HUDEP-2 (cell line): ENCODE results near the gene PRKN.

Experiments used
- DNase-seq, 76 experiments: peaks; one replicate each; lab custom pipeline; 2025; ENCODE audit not compliant: unreplicated experiment in 76 of 76; lab: John Stamatoyannopoulos, UW

PRKN gene

GRCh38 chr6:161394437-161394836 is 1333.1 kb downstream of the PRKN start:
- DNase-seq, result no peak

- peak in 51 of 76 experiments; percentile 8 to 81 (median 53) for DNase-seq
Observed at GRCh38 chr6:161393839-161394364, 1333.7 kb downstream of the PRKN start.

- no peak for DNase-seq
Observed at GRCh38 chr6:161393292-161393691, 1334.3 kb downstream of the PRKN start.

DNA sequence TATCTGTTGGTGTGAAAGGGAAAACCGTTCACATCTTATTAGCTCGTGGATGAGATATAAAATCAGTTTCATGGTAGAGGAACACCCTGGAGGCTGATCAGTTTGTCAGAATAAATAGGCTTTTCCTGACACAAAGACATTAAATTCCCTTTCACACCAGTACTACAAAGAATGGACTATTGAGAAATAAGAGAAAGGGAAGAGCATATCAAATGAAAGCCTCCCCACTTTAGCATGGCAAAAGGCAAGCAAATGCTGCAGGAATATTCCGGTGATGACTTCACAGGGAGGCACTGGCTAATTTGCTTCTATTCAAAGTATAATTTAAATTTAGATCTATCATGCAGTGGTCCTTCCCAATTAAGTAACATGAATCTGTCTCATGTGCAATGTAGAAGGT is 1337.8 kb downstream of the PRKN start:
- no peak for DNase-seq

DNA sequence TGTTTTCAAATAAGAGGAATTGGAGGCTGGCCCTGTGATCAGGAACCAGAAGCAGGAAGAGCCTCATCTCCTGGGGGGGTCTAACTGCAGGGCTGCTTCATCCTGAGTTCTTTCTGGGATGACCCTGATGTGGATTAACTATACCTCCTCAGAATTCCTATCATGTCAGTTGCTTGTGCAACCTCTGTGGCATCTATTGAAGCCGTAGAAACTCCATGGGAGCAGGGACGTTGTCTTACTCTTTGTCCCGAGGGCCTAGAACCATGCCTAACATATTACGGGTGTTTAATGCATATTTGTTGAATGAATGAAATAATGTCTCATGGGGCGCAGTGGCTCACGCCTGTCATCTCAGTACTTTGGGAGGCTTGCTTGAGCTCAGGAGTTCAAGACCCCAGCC is 1343.6 kb downstream of the PRKN start:
- DNase-seq, result no peak

DNA sequence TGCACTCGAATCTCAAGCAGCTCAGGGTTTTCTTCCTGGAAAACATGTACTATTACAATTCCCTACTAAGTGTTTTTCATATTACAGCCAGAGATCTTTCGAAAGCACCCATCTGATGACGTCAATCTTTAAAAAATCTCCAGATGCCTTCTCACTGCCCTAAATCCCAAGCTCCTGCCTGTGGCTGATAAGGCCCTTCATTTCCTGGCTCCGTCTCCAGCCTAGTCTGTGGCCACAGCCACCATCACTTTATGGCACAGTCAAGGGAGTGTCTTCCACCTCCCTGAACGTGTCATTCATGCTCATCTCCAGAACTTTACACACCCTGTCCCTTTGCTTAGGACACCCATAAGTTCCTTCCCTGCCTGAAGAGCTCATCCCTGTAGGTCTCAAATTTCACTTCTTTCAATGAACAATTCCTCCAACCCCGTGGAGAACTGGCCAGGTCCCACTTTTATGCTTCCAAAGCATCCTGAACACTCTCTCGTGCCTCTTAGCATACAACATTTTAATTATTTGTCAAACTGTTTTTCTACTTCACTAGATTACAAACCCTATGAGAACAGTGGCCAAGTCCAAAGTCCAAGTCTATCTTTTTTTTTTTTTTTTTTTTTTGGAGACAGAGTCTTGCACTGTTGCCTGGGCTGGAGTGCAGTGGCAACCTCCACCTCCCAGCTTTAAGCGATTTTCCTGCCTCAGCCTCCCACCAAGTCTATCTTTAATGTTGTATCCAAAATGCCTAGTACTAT is 1347.6 kb downstream of the PRKN start:
- peak in 1 of 76 experiments; percentile 17 for DNase-seq

DNA sequence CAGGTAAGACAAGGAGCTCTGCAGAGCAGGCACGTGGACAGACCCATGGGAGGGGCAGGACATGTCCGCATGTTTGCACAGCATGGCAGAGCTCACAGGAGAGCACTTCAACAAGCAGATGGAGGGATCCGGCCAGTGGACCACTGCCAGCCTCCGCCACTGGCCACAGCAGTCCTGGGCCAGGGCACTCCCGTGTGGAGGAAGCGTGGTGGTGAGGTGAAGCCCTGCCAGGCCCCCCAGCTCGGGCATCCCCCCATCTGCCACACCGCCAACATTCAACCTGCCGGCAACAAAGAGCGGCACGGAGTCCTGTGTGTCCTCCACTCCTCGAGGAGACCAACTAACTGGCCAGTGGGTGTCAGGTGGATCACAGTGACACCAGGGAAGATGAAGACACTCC is 1349.5 kb downstream of the PRKN start:
- DNase-seq, result no peak

- no peak for DNase-seq
Observed at GRCh38 chr6:161377116-161377515, 1350.5 kb downstream of the PRKN start.

- DNase-seq, result no peak
Observed at GRCh38 chr6:161376367-161376766, 1351.2 kb downstream of the PRKN start.

GRCh38 chr6:161374971-161375873 is 1352.3 kb downstream of the PRKN start:
- DNase-seq, result no peak

- DNase-seq, result peak in 57 of 76 experiments; percentile 6 to 82 (median 50)
Observed at GRCh38 chr6:161373905-161374451, 1353.6 kb downstream of the PRKN start.

DNA sequence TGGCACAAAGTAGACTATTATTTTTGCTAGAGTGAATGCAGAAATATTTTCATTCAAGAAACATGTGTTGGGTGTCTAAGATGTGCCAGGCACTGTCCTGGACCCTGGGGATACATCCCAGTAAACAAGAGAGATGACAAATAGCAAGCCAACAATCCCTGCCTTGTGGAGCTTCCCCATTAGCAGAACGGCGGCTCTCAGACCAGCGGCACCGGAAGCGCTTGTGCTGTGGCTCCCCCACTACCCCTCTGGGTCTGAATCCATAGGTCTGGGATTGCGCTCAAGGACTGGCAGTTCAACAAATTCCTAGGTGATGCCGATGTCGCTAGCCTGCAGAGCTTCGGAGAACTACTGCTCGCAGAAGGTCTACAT is 1355.2 kb downstream of the PRKN start:
- no peak for DNase-seq

DNA sequence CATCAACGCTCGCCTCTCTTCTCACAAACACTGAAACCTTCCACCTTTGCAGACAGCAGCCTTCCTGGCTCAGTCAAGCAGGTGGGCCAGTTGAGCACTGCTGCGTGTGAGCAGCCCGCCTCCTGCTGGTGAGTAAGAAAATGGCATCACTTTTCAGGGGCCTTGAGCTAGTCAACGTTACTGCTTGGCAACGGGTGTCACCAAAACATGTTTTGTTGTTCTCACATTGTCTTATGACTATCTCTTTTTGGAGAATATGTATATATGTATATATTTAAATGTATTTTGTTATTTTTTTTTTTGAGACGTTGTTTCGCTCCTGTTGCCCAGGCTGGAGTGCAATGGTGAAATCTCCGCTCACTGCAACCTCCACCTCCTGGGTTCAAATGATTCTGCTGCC is 1356.7 kb downstream of the PRKN start:
- peak in 63 of 76 experiments; percentile 9 to 74 (median 45) for DNase-seq

- DNase-seq, result no peak
Observed at GRCh38 chr6:161369339-161369738, 1358.2 kb downstream of the PRKN start.

- DNase-seq, result no peak
Observed at GRCh38 chr6:161368514-161368913, 1359.1 kb downstream of the PRKN start.

DNA sequence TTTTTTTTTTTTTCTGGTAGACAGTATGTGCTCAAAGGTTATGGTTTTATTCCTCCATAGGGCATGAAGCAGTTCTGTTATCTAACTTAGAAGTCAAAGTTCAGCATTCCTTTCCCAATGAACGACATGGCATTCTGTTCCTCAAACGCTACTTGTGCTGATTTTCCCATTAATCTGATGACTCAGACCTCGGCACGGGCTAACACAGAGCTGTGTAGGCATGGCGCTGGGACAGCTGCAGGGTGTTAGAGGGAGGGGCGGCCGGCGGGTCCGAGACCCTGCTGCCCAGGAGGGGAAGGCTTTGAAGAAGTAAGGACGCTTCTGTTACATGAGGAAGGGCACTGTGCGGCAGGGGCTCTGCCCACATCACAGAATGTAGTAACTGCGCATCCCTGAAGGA is 1360.1 kb downstream of the PRKN start:
- DNase-seq, result no peak

GRCh38 chr6:161366301-161366923 is 1361.2 kb downstream of the PRKN start:
- DNase-seq, result no peak

DNA sequence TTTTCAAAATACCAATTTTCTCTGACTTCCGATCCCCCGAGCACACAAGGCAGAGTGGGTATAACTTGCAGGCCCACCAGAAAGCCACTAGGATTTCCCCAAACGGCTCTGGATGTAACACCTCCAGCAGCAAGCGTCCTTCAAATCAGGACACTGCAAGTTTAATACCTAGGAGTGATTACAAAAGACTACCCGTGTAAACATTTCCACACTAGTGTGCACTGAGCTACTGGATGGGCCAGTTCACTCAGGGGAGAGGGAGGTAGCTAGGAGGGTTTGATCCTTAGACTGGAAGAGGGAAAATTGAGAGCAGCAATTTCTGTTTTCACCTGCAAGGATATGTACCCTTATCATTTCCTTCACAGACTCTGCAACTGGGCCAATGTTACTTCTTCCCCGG is 1361.9 kb downstream of the PRKN start:
- DNase-seq, result no peak

DNA sequence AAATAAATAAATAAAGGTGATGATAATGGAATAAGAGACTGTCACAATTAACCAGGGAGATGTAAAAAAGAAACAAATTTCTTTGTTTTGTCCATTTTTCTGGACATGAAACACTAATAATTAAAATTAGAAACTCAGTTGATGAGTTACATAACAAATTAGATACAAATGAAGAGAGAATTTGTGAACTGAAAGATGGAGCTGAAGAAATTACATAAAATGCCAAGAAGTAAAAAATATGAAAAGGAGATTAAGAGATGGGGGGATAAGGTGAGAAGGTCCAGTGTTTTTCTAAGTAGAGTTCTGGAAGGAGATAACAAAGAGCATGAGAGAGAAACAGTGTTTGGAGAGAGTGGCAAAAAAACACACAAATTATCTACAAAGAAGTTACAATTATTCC is 1364.3 kb downstream of the PRKN start:
- DNase-seq, result no peak

DNA sequence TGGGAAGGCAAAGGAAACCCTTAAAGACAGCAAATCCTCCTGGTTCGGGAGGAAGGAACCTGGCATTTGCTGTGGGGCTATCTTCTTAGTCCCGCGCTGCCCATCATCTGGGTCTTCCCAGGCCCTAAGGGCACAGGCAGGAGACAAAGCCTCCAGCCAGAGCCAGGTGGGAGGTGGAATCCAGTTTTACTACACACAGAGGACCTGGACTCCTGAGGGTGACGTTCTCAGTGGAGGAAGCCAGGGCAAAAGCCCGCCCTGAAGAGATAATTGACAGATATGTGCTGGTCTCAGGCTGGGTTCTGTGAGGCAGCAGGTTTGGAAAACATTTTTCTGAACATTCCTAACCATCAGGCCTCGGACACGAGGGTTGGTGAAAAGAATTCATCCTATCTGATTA is 1365.3 kb downstream of the PRKN start:
- DNase-seq, result no peak

GRCh38 chr6:161361529-161361928 is 1366.0 kb downstream of the PRKN start:
- no peak for DNase-seq
